ENCODE results near the gene VEPH1. TPM values are rescaled to one million over a fixed set of nuclear protein-coding genes. Genes with fewer than 3 reads are reported as not detected.

The VEPH1 gene
- total and polyA plus RNA-seq, 9 of the 15 experiments (the other 6 are each of a cell fraction or from before 2014, with no cell fraction given) = 4.5 to 15.6 (median 5.8) TPM

GRCh38 chr3:157551961-157552360 lies 48.7 kb upstream of the VEPH1 start (continued):
- no peak for TF ChIP-seq FOXM1 (IDR thresholded peaks at IDR 0.05; ENCODE audit: low read depth)
- no peak for TF ChIP-seq FOXM1 (CRISPR knock-in tag; IDR thresholded peaks at IDR 0.05; ENCODE audit: low read depth)
- TF ChIP-seq ZBTB7A (IDR thresholded peaks at IDR 0.05; ENCODE audit: borderline replicate concordance, control insufficient read depth, low read depth, low read length) = no peak
- no peak for TF ChIP-seq HSF4 (CRISPR knock-in tag; IDR thresholded peaks at IDR 0.05; ENCODE audit: borderline replicate concordance)
- no peak for TF ChIP-seq THAP12 (CRISPR knock-in tag; IDR thresholded peaks at IDR 0.05)
- no peak for TF ChIP-seq ILK (tag; IDR thresholded peaks at IDR 0.05; ENCODE audit: borderline replicate concordance, low read depth)
- no peak for TF ChIP-seq NFATC3 (IDR thresholded peaks at IDR 0.05)
- TF ChIP-seq CREB3 (tag; conservative IDR thresholded peaks at IDR 0.05; ENCODE audit: low read depth) = no peak
- no peak for TF ChIP-seq ZNF224 (CRISPR knock-in tag; IDR thresholded peaks at IDR 0.05)
- no peak for TF ChIP-seq ZEB2 (IDR thresholded peaks at IDR 0.05)
- no peak for TF ChIP-seq KDM5B (IDR thresholded peaks at IDR 0.05; ENCODE audit: insufficient replicate concordance, low read depth, low read length)
- no peak for TF ChIP-seq ELF2 (CRISPR knock-in tag; IDR thresholded peaks at IDR 0.05)
- TF ChIP-seq ETV6 (IDR thresholded peaks at IDR 0.05; ENCODE audit: borderline replicate concordance in 1 of 2, low read depth in 2 of 2, low read length in 1 of 2) = no peak
- no peak for TF ChIP-seq ETV6 (CRISPR knock-in tag; IDR thresholded peaks at IDR 0.05; ENCODE audit: borderline replicate concordance)
- no peak for TF ChIP-seq CAMTA2 (CRISPR knock-in tag; conservative IDR thresholded peaks at IDR 0.05)
- no peak for TF ChIP-seq MYBL2 (IDR thresholded peaks at IDR 0.05; ENCODE audit: low read depth)
- TF ChIP-seq MYBL2 (CRISPR knock-in tag; IDR thresholded peaks at IDR 0.05; ENCODE audit: borderline replicate concordance) = no peak
- no peak for TF ChIP-seq SAFB2 (IDR thresholded peaks at IDR 0.05; ENCODE audit: borderline replicate concordance, low read depth, low read length, severe bottlenecking)
